GM19193 (cell line): ENCODE data around the gene MACF1.

Source experiments
- POLR2A ChIP-seq: IDR thresholded peaks from 4 replicates; pipeline ENCODE4 v1.6.1; 2011; ENCODE audit not compliant: insufficient read depth, insufficient read length; ENCODE audit errors: extremely low read depth

The MACF1 gene

GRCh38 chr1:39268112-39268581 is 63.7 kb downstream of the MACF1 start:
- no peak for TF ChIP-seq POLR2A

GRCh38 chr1:39268906-39269305 is 64.4 kb downstream of the MACF1 start:
- TF ChIP-seq POLR2A, result no peak

GRCh38 chr1:39269349-39269748 is 64.9 kb downstream of the MACF1 start:
- TF ChIP-seq POLR2A, result no peak

GRCh38 chr1:39269791-39270342 is 65.4 kb downstream of the MACF1 start:
- no peak for TF ChIP-seq POLR2A

- no peak for TF ChIP-seq POLR2A
Measured at GRCh38 chr1:39270368-39270767, 65.9 kb downstream of the MACF1 start.

- TF ChIP-seq POLR2A, result no peak
Measured at GRCh38 chr1:39272027-39272797, 67.7 kb downstream of the MACF1 start.

GRCh38 chr1:39272798-39273469 is 68.4 kb downstream of the MACF1 start:
- no peak for TF ChIP-seq POLR2A

GRCh38 chr1:39275836-39276507 is 71.5 kb downstream of the MACF1 start:
- no peak for TF ChIP-seq POLR2A

GRCh38 chr1:39277879-39278278 is 73.4 kb downstream of the MACF1 start:
- no peak for TF ChIP-seq POLR2A

GRCh38 chr1:39282537-39283216 is 78.2 kb downstream of the MACF1 start:
- no peak for TF ChIP-seq POLR2A

- no peak for TF ChIP-seq POLR2A
Measured at GRCh38 chr1:39283858-39284257, 79.4 kb downstream of the MACF1 start.

- TF ChIP-seq POLR2A, result no peak
Measured at GRCh38 chr1:39287541-39287940, 83.0 kb downstream of the MACF1 start.

GRCh38 chr1:39288735-39289465 is 84.4 kb downstream of the MACF1 start:
- no peak for TF ChIP-seq POLR2A

- no peak for TF ChIP-seq POLR2A
Measured at GRCh38 chr1:39292401-39292800, 87.9 kb downstream of the MACF1 start.
